Mucosa of stomach (tissue), 1 donor: ENCODE measurements around the gene SPRED1.

Experiments
- H3K27me3 ChIP-seq: one replicate; pipeline ENCODE4 v1.7.0; 2013; ENCODE audit warnings: mild to moderate bottlenecking, low read length; ENCODE audit not compliant: control insufficient read depth, insufficient read depth
- H3K36me3 ChIP-seq: one replicate; pipeline ENCODE4 v1.7.0; 2013; ENCODE audit warnings: low read length; ENCODE audit not compliant: control insufficient read depth, insufficient read depth
- H3K4me1 ChIP-seq: one replicate; pipeline ENCODE4 v1.7.0; 2013; ENCODE audit warnings: mild to moderate bottlenecking, low read length; ENCODE audit not compliant: control insufficient read depth, insufficient read depth
- H3K4me3 ChIP-seq: one replicate; pipeline ENCODE4 v1.7.0; 2013; ENCODE audit warnings: low read length
- H3K9ac ChIP-seq: one replicate; pipeline ENCODE4 v1.7.0; 2013; ENCODE audit warnings: mild to moderate bottlenecking, low read length, moderate library complexity
- H3K9me3 ChIP-seq: one replicate; pipeline ENCODE4 v1.7.0; 2013; ENCODE audit warnings: mild to moderate bottlenecking, low read length, moderate library complexity; ENCODE audit not compliant: control insufficient read depth
- donor health status: Pancreatic carcinoma.

The SPRED1 gene

DNA sequence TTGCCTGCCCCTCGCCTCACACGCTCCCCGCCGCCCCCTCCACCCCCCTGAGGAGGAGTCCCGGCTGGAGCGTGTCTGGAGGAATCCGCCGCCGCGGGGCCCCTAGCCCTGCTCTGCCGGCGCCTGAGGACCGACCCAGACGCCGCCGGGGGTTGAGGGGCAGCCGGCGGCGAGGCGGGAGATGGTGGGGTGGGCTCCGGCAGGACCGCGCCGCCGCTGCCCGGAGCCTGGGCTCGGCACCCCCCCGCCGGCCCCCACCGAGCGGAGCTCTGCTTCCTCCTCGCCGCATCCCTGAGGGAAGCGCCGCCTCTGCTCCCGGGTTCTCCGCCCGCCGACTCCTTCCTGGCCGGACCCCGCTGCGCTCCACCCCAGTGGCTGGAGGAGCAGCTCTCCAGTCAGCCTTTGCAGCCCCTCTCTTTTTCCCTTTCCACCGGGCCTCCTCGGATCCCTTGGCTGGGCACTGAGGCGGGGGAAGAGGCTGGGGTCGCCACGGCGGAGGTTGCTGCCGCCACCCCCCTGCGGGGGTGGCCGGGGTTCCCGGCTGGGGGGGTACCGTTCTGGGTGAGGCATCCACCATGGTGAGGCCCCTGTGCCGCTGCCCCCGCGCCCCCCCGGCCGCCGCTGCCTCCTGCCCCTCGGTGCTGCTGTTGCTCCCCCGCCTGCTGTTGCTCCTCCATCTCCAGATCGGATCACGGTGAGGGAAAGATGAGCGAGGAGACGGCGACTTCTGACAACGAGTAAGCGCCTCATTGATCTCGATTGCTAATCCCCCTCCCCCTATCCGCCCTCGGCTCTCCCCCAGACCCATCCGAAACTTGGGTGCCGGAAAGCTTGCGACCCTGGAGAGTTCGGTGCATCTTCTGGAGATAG, at the start of gene SPRED1:
Gene SPRED1 (plus strand): TSS at position 356 of the 870 bp plus-strand sequence. CDS start 350 bp downstream, at position 706.
- peak within 1 kb of the TSS; percentile 52 for H3K4me3 ChIP-seq
- peak within 1 kb of the TSS; percentile 83 for H3K9ac ChIP-seq
- no peaks in the 10 kb centered on the region for H3K9me3 ChIP-seq
- no peaks in the 10 kb centered on the region for H3K27me3 ChIP-seq
- H3K4me1 ChIP-seq, result peaks cover 8% of the 10 kb centered on the region
- no peaks in the 10 kb centered on the region for H3K36me3 ChIP-seq

GRCh38 chr15:38205526-38206272, 46.9 kb upstream of the SPRED1 start:
- no peak overlapping the region for H3K4me3 ChIP-seq
- peaks cover 36% of the 10 kb centered on the region for H3K4me1 ChIP-seq
- no peaks in the 10 kb centered on the region for H3K9me3 ChIP-seq
- H3K27me3 ChIP-seq, result no peaks in the 10 kb centered on the region
- no peak overlapping the region for H3K9ac ChIP-seq
- H3K36me3 ChIP-seq, result no peaks in the 10 kb centered on the region

DNA sequence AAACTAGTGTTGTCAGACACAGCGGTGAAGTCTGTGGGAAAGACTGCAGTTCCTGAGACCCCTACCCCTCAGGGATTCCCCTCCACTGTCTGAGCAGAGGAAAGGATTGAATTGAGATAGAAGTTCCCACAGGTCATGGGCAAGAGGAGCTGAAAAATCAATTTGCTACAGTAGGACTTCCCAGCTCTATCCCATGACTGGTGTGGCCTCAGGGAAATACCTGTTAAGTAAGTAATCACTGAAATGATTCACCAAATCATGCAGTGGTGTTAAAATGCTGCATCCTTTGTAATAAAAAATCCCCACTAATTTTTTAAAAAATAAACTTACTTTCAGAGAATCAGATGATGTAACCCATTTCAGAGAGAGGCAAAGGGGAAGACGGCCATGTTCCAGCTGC, 45.0 kb upstream of the SPRED1 start:
- H3K9me3 ChIP-seq, result no peaks in the 10 kb centered on the region
- peaks cover 20% of the 10 kb centered on the region for H3K4me1 ChIP-seq
- no peaks in the 10 kb centered on the region for H3K36me3 ChIP-seq
- no peaks in the 10 kb centered on the region for H3K27me3 ChIP-seq
- no peak overlapping the region for H3K4me3 ChIP-seq
- no peak overlapping the region for H3K9ac ChIP-seq

DNA sequence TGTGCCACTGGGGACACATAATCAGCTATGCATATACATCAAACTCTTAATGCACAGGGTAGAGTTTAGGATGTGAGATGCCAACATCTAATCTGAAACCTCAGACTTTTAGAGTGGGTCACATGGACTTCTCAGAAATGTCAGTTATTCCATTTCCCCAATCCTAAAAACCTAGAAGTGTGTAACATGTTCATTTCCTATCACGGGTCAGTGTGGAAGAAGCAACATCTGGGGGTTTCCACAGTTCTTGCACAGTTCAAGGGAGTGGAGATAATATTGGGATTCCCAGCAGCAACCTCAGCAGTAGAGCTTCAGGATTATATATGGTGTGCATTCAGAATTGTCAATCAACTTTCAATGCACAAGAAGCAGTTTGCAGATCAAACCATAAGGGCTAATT, 44.4 kb upstream of the SPRED1 start:
- Histone ChIP-seq H3K4me3 (no peak overlapping the region), H3K9ac (no peak overlapping the region), H3K4me1 (peaks cover 25% of the 10 kb centered on the region), H3K9me3 (no peaks in the 10 kb centered on the region), H3K27me3 (no peaks in the 10 kb centered on the region), H3K36me3 (no peaks in the 10 kb centered on the region)

DNA sequence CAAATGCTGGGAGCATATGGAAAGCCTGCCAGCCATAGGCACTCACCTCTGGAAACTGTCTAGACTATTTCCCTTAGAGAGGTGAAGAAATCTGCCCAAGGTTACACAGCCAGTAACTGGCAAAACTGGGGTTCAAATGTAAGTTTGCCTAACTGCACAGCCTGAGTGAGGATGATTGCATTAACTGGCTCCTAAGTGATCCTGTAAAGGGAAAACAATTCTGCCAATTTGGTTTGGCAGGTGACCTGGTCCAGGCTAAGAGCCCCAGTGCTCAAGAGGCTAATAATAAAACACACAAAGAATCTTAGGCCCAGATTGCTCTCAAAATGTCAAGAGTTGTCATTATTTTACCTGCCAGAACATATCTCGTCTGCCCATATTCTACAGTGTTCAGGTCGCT, 43.9 kb upstream of the SPRED1 start:
- no peaks in the 10 kb centered on the region for H3K27me3 ChIP-seq
- no peak overlapping the region for H3K4me3 ChIP-seq
- peaks cover 30% of the 10 kb centered on the region for H3K4me1 ChIP-seq

DNA sequence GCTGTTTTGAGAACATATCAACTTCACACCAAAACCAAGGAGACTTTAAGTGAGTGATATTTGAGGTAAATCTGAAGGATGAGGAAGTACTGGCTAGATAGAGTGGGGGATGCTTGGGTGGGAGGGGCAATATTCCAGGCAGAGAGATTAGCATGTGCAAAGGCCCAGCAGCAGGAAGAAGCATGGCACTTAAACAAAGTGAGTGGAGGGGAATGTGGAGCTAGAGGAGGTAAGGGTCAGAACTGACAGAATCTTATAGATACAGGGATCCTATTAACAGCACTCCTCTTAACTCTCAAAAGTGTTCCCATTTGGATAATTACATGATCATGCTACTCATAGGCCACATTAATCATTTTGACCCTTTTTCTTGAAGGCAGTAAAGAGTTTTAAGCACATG, 41.4 kb upstream of the SPRED1 start:
- H3K27me3 ChIP-seq, result no peaks in the 10 kb centered on the region
- no peaks in the 10 kb centered on the region for H3K36me3 ChIP-seq
- no peak overlapping the region for H3K9ac ChIP-seq
- peaks cover 41% of the 10 kb centered on the region for H3K4me1 ChIP-seq
- H3K4me3 ChIP-seq, result no peak overlapping the region
- no peaks in the 10 kb centered on the region for H3K9me3 ChIP-seq

More for the DNA sequence above, 43.9 kb upstream of the SPRED1 start:
- Histone ChIP-seq H3K9ac (no peak overlapping the region), H3K9me3 (no peaks in the 10 kb centered on the region), H3K36me3 (no peaks in the 10 kb centered on the region)

- Histone ChIP-seq H3K4me1 (peaks cover 44% of the 10 kb centered on the region), H3K27me3 (no peaks in the 10 kb centered on the region), H3K4me3 (no peak overlapping the region), H3K36me3 (no peaks in the 10 kb centered on the region), H3K9ac (no peak overlapping the region), H3K9me3 (no peaks in the 10 kb centered on the region)
These were observed 40.8 kb upstream of the SPRED1 start for GRCh38 chr15:38211811-38212210.

GRCh38 chr15:38212729-38213351, 39.8 kb upstream of the SPRED1 start:
- Histone ChIP-seq H3K9me3 (no peaks in the 10 kb centered on the region), H3K4me1 (peaks cover 50% of the 10 kb centered on the region), H3K36me3 (no peaks in the 10 kb centered on the region), H3K27me3 (no peaks in the 10 kb centered on the region), H3K4me3 (no peak overlapping the region), H3K9ac (no peak overlapping the region)

- H3K9ac ChIP-seq, result no peak overlapping the region
- no peak overlapping the region for H3K4me3 ChIP-seq
- no peaks in the 10 kb centered on the region for H3K36me3 ChIP-seq
- no peaks in the 10 kb centered on the region for H3K9me3 ChIP-seq
- H3K4me1 ChIP-seq, result peaks cover 56% of the 10 kb centered on the region
- no peaks in the 10 kb centered on the region for H3K27me3 ChIP-seq
These were observed 39.3 kb upstream of the SPRED1 start for GRCh38 chr15:38213356-38213755.

DNA sequence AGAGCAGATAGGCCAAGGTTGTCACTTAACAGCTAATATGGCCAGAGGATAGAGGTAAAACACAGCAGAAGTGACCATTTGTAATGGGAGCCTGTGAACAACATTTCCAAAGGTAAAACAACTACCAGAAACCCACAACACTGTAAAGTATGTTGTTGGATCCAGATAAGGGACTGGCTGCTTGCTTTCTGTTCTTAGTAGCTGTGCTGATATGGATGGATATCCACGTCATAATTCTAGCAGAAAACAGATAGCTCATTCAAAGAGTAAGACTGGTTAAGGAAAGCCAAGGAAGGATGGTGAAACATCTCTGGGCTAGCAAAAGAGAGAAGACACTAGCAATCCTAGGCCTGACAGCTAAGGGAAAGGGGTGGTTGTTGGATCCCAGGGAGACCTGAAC, 36.9 kb upstream of the SPRED1 start:
- Histone ChIP-seq H3K9me3 (no peaks in the 10 kb centered on the region), H3K9ac (no peak overlapping the region), H3K36me3 (no peaks in the 10 kb centered on the region), H3K4me3 (no peak overlapping the region), H3K4me1 (peaks cover 56% of the 10 kb centered on the region), H3K27me3 (no peaks in the 10 kb centered on the region)

DNA sequence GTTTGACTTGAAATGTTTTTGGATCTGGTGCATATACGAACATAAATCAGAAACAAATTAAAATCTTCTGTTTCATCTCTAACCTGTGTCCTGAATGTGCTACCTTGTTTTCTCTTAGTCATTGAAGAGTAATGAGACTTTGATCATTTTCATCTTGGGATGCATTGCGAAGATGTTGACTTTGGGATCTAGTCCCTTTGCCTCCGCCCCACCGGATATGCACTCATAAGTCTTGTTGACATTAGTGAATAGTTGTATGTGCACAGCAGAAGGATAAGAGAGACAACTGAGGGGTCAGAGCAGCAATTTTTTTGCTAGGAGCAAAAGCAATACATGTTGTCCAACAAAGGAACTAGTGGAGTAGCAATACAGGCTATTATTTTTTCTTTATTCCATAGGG, 35.9 kb upstream of the SPRED1 start:
- H3K36me3 ChIP-seq, result no peaks in the 10 kb centered on the region
- no peaks in the 10 kb centered on the region for H3K9me3 ChIP-seq
- H3K4me1 ChIP-seq, result peaks cover 56% of the 10 kb centered on the region
- H3K4me3 ChIP-seq, result no peak overlapping the region
- no peak overlapping the region for H3K9ac ChIP-seq
- no peaks in the 10 kb centered on the region for H3K27me3 ChIP-seq

GRCh38 chr15:38217191-38217595, 35.4 kb upstream of the SPRED1 start:
- no peaks in the 10 kb centered on the region for H3K9me3 ChIP-seq
- H3K4me3 ChIP-seq, result no peak overlapping the region
- H3K36me3 ChIP-seq, result no peaks in the 10 kb centered on the region
- H3K27me3 ChIP-seq, result no peaks in the 10 kb centered on the region
- H3K9ac ChIP-seq, result no peak overlapping the region
- peaks cover 59% of the 10 kb centered on the region for H3K4me1 ChIP-seq
